Mucosa of descending colon (tissue), 3 donors: ENCODE data around the gene RGCC. TPM values are rescaled to one million over a fixed set of nuclear protein-coding genes. Genes with fewer than 3 reads are reported as not detected.

Source experiments
- ATAC-seq: fragments of 200-7000 bp; cut with Tn5 transposase; one replicate; pipeline ENCODE4 v1.9.1; 2020; ENCODE audit warnings: mild to moderate bottlenecking, moderate library complexity
- DNase-seq, 3 donors: peaks; one replicate each; pipeline ENCODE4 v3.0.0-alpha.2; 2020
- H3K36me3 ChIP-seq: fragments of 200-600 bp; one replicate; pipeline ENCODE4 v1.8.0; 2021; ENCODE audit warnings: low read depth, mild to moderate bottlenecking
- H3K4me1 ChIP-seq: fragments of 200-600 bp; one replicate; pipeline ENCODE4 v1.8.0; 2021; ENCODE audit warnings: low read depth, mild to moderate bottlenecking
- H3K4me3 ChIP-seq: fragments of 200-600 bp; one replicate; pipeline ENCODE4 v1.8.0; 2021; ENCODE audit warnings: mild to moderate bottlenecking
- H3K9me3 ChIP-seq: fragments of 200-600 bp; one replicate; pipeline ENCODE4 v1.8.0; 2021; ENCODE audit warnings: mild to moderate bottlenecking
- intact Hi-C, 2 donors: fragments of 100-400 bp; cut with DNase I in 1 of 2; cut with micrococcal nuclease in 1 of 2; formaldehyde crosslinking; loops; one replicate each; pipeline versions ENCODE4 v1.11.0 to v1.11.1; 2022; cut with DNase I, micrococcal nuclease
- total RNA-seq, 3 donors: library from RNA; stranded (reverse); fragmentation: NEBNext Ultra II Directional in 2 of 3; extraction: Animal tissue kit (Norgen Biotek cat#: 25700) in 2 of 3; gene quantifications; one replicate each; pipeline versions ENCODE4 v1.2.1 to v1.2.4, GENCODE V29; 2021 to 2023
- TF ChIP-seq, protein P1 (sequence below): fragments of 200-600 bp; IDR thresholded peaks from one replicate; pipeline ENCODE4 v1.8.0; 2022; ENCODE audit warnings: antibody characterized with exemption, mild to moderate bottlenecking
- donor health status: DM: no; HTN: no; CAD: no; lungs with moderate emphysema.
- donor health status: DM: no; HTN: no; CAD: no.
- donor health status: DM: no; HTN: yes; CAD: no.

Gene RGCC
- total RNA-seq, 3 donors from 2014 or later: 2.5 to 14.0 (median 4.7) TPM

DNA sequence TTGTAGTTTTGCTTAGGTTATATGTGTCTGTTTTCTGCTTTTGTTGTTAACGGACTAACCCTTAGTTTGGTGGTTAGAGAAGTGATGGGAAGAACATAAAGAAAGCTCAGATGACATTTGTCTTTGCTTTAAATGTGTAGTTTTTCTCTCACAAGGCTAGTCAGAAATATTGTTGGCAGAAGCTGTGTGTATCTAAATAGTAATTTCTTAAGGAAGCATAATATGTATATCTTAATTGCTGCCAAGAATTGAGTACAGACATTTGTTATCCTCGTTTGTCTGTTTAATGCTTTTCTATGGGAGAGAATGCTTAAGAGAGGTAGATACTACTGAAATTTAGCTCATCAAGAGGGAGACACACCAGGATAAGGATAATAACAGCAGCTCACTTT, 2.7 kb downstream of the RGCC start:
- ATAC-seq (no peak), DNase-seq (no peak)
- no peak overlapping the region for H3K4me3 ChIP-seq
- no peaks in the 10 kb centered on the region for H3K36me3 ChIP-seq
- no peaks in the 10 kb centered on the region for H3K9me3 ChIP-seq
- peaks cover 11% of the 10 kb centered on the region for H3K4me1 ChIP-seq
- intact Hi-C loops: no loop called here
- TF ChIP-seq, protein P1, sequence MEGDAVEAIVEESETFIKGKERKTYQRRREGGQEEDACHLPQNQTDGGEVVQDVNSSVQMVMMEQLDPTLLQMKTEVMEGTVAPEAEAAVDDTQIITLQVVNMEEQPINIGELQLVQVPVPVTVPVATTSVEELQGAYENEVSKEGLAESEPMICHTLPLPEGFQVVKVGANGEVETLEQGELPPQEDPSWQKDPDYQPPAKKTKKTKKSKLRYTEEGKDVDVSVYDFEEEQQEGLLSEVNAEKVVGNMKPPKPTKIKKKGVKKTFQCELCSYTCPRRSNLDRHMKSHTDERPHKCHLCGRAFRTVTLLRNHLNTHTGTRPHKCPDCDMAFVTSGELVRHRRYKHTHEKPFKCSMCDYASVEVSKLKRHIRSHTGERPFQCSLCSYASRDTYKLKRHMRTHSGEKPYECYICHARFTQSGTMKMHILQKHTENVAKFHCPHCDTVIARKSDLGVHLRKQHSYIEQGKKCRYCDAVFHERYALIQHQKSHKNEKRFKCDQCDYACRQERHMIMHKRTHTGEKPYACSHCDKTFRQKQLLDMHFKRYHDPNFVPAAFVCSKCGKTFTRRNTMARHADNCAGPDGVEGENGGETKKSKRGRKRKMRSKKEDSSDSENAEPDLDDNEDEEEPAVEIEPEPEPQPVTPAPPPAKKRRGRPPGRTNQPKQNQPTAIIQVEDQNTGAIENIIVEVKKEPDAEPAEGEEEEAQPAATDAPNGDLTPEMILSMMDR: no peak

DNA sequence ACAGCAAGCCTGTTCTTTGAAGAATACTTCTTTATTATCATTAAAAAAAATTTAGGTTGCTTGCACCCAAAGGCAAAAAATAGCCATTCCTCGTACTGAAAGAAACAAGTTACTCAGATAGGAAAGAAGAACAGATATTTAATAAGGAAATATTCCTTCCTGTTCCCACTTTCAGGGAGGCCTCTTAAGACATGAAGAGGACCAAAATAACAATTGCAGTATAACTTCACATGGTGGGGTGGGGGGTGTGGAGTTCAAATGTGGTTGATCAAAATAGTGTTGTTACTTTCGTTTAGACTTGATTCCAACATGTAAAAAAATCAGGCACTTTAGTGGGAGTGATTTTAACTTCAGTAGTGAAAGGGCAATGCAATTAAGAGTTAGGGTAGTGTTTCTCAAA, 3.6 kb downstream of the RGCC start:
- Histone ChIP-seq H3K36me3 (no peaks in the 10 kb centered on the region), H3K9me3 (no peaks in the 10 kb centered on the region), H3K4me3 (no peak overlapping the region), H3K4me1 (peaks cover 11% of the 10 kb centered on the region)
- ATAC-seq (no peak), DNase-seq (no peak)
- intact Hi-C loops: no loop called here
- TF ChIP-seq, protein P1: no peak

DNA sequence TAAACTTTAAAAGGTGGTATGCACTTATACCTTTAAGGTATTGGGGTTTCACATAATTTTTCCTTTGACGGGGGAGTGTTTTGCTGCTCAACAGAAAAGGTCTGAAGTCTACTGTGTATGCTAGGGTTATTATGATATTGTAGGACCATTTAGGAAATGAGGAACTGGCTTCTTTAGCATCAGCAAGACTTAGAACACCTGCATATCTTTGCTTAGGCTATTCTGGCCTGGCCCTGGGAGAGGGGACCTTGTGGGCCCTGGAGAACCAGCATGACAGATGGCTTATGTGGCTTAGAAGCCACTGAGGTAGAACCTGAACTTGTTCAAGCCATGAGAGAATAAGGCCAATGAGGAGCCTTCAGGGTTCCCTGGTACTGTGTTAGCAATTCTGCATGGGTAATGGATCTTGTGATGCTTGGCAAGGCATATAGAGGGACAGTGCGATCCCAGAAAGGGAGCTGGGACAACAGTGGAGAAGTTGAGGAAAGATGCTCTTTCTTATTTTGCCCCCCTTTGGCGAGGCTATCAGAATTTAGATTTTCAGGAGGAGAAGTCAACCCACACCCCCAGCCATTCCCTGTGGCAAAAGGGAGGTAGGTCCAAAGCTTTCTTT, 4.3 kb downstream of the RGCC start:
- ATAC-seq: no peak
- intact Hi-C loops: no loop called here
- no peak for DNase-seq
- H3K9me3 ChIP-seq: no peaks in the 10 kb centered on the region
- H3K36me3 ChIP-seq: no peaks in the 10 kb centered on the region
- TF ChIP-seq, protein P1: no peak
- H3K4me3 ChIP-seq: no peak overlapping the region
- peaks cover 11% of the 10 kb centered on the region for H3K4me1 ChIP-seq

DNA sequence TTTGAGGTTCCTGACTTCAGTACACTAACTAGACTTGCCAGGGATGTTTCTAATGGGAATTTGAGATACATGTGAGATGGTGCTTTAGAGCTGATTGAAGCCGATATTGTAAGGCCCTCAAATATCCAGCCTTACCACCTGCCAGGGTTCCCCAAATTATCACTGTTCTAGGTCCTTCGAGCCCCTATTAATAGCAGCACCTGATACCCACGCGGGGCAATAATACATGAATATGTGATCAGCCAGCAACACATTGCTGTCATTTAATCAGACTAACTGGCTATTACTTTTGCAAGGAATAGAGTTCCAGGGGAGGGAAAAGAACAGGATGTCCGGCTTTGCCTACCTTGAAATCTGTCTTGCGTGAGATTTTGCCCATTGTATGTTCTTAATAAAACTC, 5.1 kb downstream of the RGCC start:
- Histone ChIP-seq H3K4me1 (peaks cover 7% of the 10 kb centered on the region), H3K4me3 (no peak overlapping the region), H3K9me3 (no peaks in the 10 kb centered on the region), H3K36me3 (no peaks in the 10 kb centered on the region)
- TF ChIP-seq, protein P1: no peak
- no peak for ATAC-seq
- intact Hi-C loops: no loop called here
- DNase-seq: no peak

DNA sequence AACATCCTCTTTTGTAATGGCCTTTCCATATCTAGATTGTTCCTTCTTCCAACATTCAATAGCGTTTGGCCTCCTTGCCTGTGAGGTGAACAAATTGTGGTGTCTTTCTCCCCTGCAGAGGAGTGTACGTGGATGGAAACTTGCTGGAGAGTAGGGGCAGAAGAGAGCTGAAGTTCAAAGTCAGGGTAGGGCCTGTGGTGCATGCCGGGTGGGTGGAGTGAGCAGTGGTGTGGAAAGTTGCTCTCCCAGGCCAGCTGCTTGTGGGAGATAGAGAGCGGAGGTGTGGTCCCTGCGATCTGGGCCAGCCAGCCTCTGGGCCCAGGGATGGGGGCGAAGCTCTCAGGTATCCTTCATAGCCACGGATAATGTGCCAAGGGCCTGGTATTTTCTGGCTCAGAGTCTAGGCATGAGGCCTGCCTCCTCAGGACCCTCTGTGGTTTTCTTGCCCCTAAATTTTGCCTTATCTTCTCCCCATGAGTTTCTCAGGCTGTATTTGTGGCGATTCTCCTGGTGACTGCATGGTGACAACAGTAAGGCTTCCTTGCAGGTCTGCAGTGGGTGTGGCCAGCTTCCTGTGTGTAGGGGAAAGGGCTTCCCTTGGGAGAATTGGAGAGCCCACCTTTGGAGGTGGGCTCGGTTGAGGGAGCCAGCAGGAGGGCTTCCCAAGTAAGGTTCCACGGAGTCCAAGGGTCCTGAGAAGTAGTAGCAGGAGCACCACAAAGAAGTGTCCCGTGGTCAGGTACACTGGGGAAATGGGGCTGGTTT, 6.7 kb downstream of the RGCC start:
- intact Hi-C loops: no loop called here
- peak; percentile 13 for ATAC-seq
- no peak overlapping the region for H3K4me3 ChIP-seq

More for the DNA sequence above, 6.7 kb downstream of the RGCC start:
- TF ChIP-seq, protein P1: no peak
- DNase-seq: no peak
- Histone ChIP-seq H3K9me3 (no peaks in the 10 kb centered on the region), H3K4me1 (no peaks in the 10 kb centered on the region), H3K36me3 (no peaks in the 10 kb centered on the region)
